Testis (tissue), 2 donors: ENCODE results near the gene RSAD1.

Experiments
- CTCF ChIP-seq, 3 experiments: fragments of 450-650 bp in 2 of 3; fragments of 200-600 bp in 1 of 3; sonication (generic) in 1 of 3; IDR thresholded peaks; one replicate each; pipeline ENCODE4 v1.5.1; 2016 to 2019; ENCODE audit warnings: antibody characterized with exemption in 3 of 3, mild to moderate bottlenecking in 2 of 3, moderate library complexity in 1 of 3
- POLR2A ChIP-seq: fragments of 450-650 bp; IDR thresholded peaks from one replicate; pipeline ENCODE4 v1.6.1; 2017; ENCODE audit warnings: antibody characterized with exemption, mild to moderate bottlenecking, moderate library complexity

DNA sequence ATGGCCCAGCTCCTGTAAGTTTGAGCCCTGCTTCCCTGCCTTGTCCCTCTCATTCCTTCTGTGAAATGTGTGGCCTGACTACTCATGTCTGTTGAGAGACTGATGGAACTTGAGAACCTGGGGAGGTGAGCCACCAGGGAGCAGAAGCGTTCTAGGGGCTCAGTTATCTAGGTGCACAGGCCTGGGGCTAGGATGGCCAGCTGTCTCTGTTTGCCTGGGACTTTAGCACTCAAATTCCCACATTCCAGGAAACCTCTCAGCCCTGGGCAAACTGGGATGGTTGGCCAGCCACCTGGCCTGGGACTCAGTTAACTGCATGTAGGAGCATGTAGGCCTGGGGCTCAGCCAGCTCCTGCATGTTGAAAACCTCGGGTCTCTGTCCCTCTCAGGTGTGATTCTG lies 44.5 kb downstream of the RSAD1 start:
- TF ChIP-seq CTCF (IDR thresholded peaks at IDR 0.05), result no peak
- TF ChIP-seq POLR2A, result no peak
